ENCODE measurements around the gene MARCKS. TPM values are rescaled to one million over a fixed set of nuclear protein-coding genes. Genes with fewer than 3 reads are reported as not detected.
A peak's percentile ranks its signal among the peaks of the same experiment; 100 is the strongest.

MARCKS gene
- total RNA-seq, 4 donors from 2014 or later: 103 to 182 (median 156) TPM

DNA sequence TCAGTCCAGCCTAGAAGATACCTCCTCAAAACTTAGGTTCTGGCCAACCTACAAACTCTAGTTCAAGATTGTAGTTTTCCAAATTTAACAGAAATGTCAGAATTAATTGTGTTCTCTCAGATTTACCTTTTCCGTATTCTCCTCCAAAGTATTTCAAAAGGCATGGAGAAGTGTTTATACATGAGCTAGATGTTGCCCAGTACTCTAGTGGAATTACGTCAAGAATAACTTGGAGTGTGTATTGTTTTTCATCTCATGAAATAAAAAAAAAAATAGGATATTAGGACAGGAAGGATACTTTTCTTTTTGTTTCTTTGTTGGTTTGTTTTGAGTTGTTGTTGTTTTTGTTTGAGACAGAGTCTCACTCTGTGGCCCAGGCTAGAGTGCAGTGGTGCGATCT is 32.3 kb upstream of the MARCKS start:
- H3K9me3 ChIP-seq: no peaks in the 10 kb centered on the region
- no peak for DNase-seq (ENCODE audit: low spot score in 2 of 2)
- H3K36me3 ChIP-seq: no peaks in the 10 kb centered on the region
- H3K4me1 ChIP-seq: peaks cover 0 to 26% (median 5%) of the 10 kb centered on the region in 4 donors
- H3K27ac ChIP-seq: peak overlapping the region in 2 of 4 donors; percentile 31 to 53
- no peak for TF ChIP-seq POLR2A (IDR thresholded peaks at IDR 0.05)
- TF ChIP-seq, protein P1, sequence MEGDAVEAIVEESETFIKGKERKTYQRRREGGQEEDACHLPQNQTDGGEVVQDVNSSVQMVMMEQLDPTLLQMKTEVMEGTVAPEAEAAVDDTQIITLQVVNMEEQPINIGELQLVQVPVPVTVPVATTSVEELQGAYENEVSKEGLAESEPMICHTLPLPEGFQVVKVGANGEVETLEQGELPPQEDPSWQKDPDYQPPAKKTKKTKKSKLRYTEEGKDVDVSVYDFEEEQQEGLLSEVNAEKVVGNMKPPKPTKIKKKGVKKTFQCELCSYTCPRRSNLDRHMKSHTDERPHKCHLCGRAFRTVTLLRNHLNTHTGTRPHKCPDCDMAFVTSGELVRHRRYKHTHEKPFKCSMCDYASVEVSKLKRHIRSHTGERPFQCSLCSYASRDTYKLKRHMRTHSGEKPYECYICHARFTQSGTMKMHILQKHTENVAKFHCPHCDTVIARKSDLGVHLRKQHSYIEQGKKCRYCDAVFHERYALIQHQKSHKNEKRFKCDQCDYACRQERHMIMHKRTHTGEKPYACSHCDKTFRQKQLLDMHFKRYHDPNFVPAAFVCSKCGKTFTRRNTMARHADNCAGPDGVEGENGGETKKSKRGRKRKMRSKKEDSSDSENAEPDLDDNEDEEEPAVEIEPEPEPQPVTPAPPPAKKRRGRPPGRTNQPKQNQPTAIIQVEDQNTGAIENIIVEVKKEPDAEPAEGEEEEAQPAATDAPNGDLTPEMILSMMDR (IDR thresholded peaks at IDR 0.05): no peak
- no peak for TF ChIP-seq EP300 (IDR thresholded peaks at IDR 0.05)
- 86 to 87% methylated on average over 3 of the region's 3 CpGs for WGBS, 2 donors
- no peaks in the 10 kb centered on the region for H3K27me3 ChIP-seq
- H3K4me3 ChIP-seq: no peak overlapping the region

GRCh38 chr6:113825781-113826180 is 31.4 kb upstream of the MARCKS start:
- TF ChIP-seq POLR2A (IDR thresholded peaks at IDR 0.05) (no peak), EP300 (IDR thresholded peaks at IDR 0.05) (no peak)
- TF ChIP-seq, protein P1 (IDR thresholded peaks at IDR 0.05): no peak
- no peaks in the 10 kb centered on the region for H3K27me3 ChIP-seq
- DNase-seq (ENCODE audit: low spot score in 2 of 2): peak; percentile 53 to 71
- peak overlapping the region in 1 of 4 donors; percentile 13 for H3K27ac ChIP-seq
- no peaks in the 10 kb centered on the region for H3K9me3 ChIP-seq
- H3K36me3 ChIP-seq: no peaks in the 10 kb centered on the region
- H3K4me1 ChIP-seq: peaks cover 0 to 26% (median 5%) of the 10 kb centered on the region in 4 donors
- no peak overlapping the region for H3K4me3 ChIP-seq
- WGBS, 2 donors: 13 to 16% methylated on average over 5 of the region's 5 CpGs

GRCh38 chr6:113828984-113829695 is 28.0 kb upstream of the MARCKS start:
- TF ChIP-seq EP300 (IDR thresholded peaks at IDR 0.05) (no peak), POLR2A (IDR thresholded peaks at IDR 0.05) (no peak)
- TF ChIP-seq, protein P1 (IDR thresholded peaks at IDR 0.05): no peak

GRCh38 chr6:113829696-113830045 is 27.5 kb upstream of the MARCKS start:
- Histone ChIP-seq H3K4me3 (no peak overlapping the region), H3K36me3 (no peaks in the 10 kb centered on the region), H3K9me3 (no peaks in the 10 kb centered on the region), H3K4me1 (peaks cover 0 to 22% (median 5%) of the 10 kb centered on the region in 4 donors), H3K27me3 (no peaks in the 10 kb centered on the region), H3K27ac (no peak overlapping the region)
- DNase-seq (ENCODE audit: low spot score in 2 of 2): no peak
- 24 to 31% methylated on average over 1 of the region's 1 CpG for WGBS, 2 donors
- TF ChIP-seq POLR2A (IDR thresholded peaks at IDR 0.05) (no peak), EP300 (IDR thresholded peaks at IDR 0.05) (no peak)
- TF ChIP-seq, protein P1 (IDR thresholded peaks at IDR 0.05): no peak

More at GRCh38 chr6:113828984-113829695, 28.0 kb upstream of the MARCKS start:
- Histone ChIP-seq H3K36me3 (no peaks in the 10 kb centered on the region), H3K27me3 (no peaks in the 10 kb centered on the region), H3K4me3 (no peak overlapping the region), H3K9me3 (no peaks in the 10 kb centered on the region), H3K4me1 (peaks cover 0 to 26% (median 5%) of the 10 kb centered on the region in 4 donors), H3K27ac (no peak overlapping the region)
- 61 to 65% methylated on average over 4 of the region's 4 CpGs for WGBS, 2 donors
- no peak for DNase-seq (ENCODE audit: low spot score in 2 of 2)

DNA sequence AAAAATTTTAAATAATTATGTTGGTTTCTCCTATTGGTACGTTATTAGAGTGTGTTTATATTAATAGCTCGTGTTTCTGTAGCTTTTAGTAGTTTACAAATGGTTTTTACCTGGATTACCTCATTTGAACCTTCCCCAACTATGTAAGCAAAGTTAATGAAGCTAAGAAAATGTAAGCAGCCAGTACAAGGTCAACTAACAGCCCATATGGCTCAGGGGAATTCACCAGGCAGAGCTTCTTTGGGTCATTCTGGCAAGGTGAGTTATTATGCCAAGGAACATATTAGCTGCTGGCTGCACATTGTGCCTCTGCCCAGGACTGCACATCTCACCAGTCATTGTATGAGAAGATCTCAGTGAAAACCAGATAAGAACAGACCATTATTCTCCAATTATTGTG is 27.0 kb upstream of the MARCKS start:
- H3K27me3 ChIP-seq: no peaks in the 10 kb centered on the region
- no peak for DNase-seq (ENCODE audit: low spot score in 2 of 2)
- 68 to 77% methylated on average over 2 of the region's 2 CpGs for WGBS, 2 donors
- peaks cover 0 to 17% (median 5%) of the 10 kb centered on the region in 4 donors for H3K4me1 ChIP-seq
- TF ChIP-seq POLR2A (IDR thresholded peaks at IDR 0.05): no peak
- TF ChIP-seq, protein P1 (IDR thresholded peaks at IDR 0.05): no peak
- TF ChIP-seq EP300 (IDR thresholded peaks at IDR 0.05): no peak
- H3K4me3 ChIP-seq: no peak overlapping the region
- H3K27ac ChIP-seq: peak overlapping the region in 1 of 4 donors; percentile 26
- no peaks in the 10 kb centered on the region for H3K9me3 ChIP-seq
- no peaks in the 10 kb centered on the region for H3K36me3 ChIP-seq
